ENCODE results near the gene TMEM225B.
"Not testable (repeated sequence)": the region's sequence is repeated elsewhere in the genome, so short reads cannot be mapped to it uniquely, and the experiment has no call there.

TMEM225B gene

GRCh38 chr7:99597762-99598501 lies at the start of gene TMEM225B:
Gene TMEM225B (plus strand): TSS chr7:99598267. CDS start chr7:99604389, 6,122 bp downstream.
- no peaks in the 10 kb centered on the region for H3K36me3 ChIP-seq (ENCODE audit: control insufficient read depth in 1 of 2, insufficient read depth in 2 of 2, low read length in 2 of 2)
- no peaks in the 10 kb centered on the region for H3K4me1 ChIP-seq (ENCODE audit: control insufficient read depth in 1 of 2, insufficient read depth in 2 of 2, low read length in 2 of 2)
- H3K27ac ChIP-seq (ENCODE audit: low read length): no peak within 1 kb of the TSS
- H3K9me3 ChIP-seq (ENCODE audit: control insufficient read depth in 1 of 2, low read length in 2 of 2): no peaks in the 10 kb centered on the region
- H3K4me3 ChIP-seq (ENCODE audit: low read depth in 1 of 2, low read length in 2 of 2): no peak within 1 kb of the TSS
- no peaks in the 10 kb centered on the region for H3K27me3 ChIP-seq (ENCODE audit: low read depth, low read length)

- H3K36me3 ChIP-seq (ENCODE audit: control insufficient read depth in 1 of 2, insufficient read depth in 2 of 2, low read length in 2 of 2): peaks cover 13 to 24% of the 10 kb centered on the region in 2 donors
- H3K9me3 ChIP-seq (ENCODE audit: control insufficient read depth in 1 of 2, low read length in 2 of 2); H3K4me1 ChIP-seq (ENCODE audit: control insufficient read depth in 1 of 2, insufficient read depth in 2 of 2, low read length in 2 of 2); H3K27me3 ChIP-seq (ENCODE audit: low read depth, low read length); H3K4me3 ChIP-seq (ENCODE audit: low read depth in 1 of 2, low read length in 2 of 2); H3K27ac ChIP-seq (ENCODE audit: low read length): not testable (repeated sequence)
Measured at GRCh38 chr7:99549545-99549944, 48.5 kb upstream of the TMEM225B start.

- Histone ChIP-seq H3K27ac (ENCODE audit: low read length) (peak overlapping the region; percentile 92), H3K4me3 (ENCODE audit: low read depth in 1 of 2, low read length in 2 of 2) (peak overlapping the region; percentile 80 to 97), H3K9me3 (ENCODE audit: control insufficient read depth in 1 of 2, low read length in 2 of 2) (peaks cover 0 to 5% of the 10 kb centered on the region in 2 donors), H3K4me1 (ENCODE audit: control insufficient read depth in 1 of 2, insufficient read depth in 2 of 2, low read length in 2 of 2) (peaks cover 0 to 9% of the 10 kb centered on the region in 2 donors), H3K27me3 (ENCODE audit: low read depth, low read length) (no peaks in the 10 kb centered on the region), H3K36me3 (ENCODE audit: control insufficient read depth in 1 of 2, insufficient read depth in 2 of 2, low read length in 2 of 2) (peaks cover 19 to 31% of the 10 kb centered on the region in 2 donors)
Measured at GRCh38 chr7:99551334-99551733, 46.7 kb upstream of the TMEM225B start.

GRCh38 chr7:99551767-99552463 lies 46.2 kb upstream of the TMEM225B start, which contains the start of gene FAM200A:
Gene FAM200A (minus strand): TSS chr7:99552114. CDS start chr7:99548407, 3,707 bp downstream.
- Histone ChIP-seq H3K4me1 (ENCODE audit: control insufficient read depth in 1 of 2, insufficient read depth in 2 of 2, low read length in 2 of 2) (peaks cover 0 to 15% of the 10 kb centered on the region in 2 donors), H3K4me3 (ENCODE audit: low read depth in 1 of 2, low read length in 2 of 2) (peak within 1 kb of the TSS; percentile 80 to 97), H3K27me3 (ENCODE audit: low read depth, low read length) (no peaks in the 10 kb centered on the region), H3K27ac (ENCODE audit: low read length) (peak within 1 kb of the TSS; percentile 92), H3K9me3 (ENCODE audit: control insufficient read depth in 1 of 2, low read length in 2 of 2) (peaks cover 0 to 5% of the 10 kb centered on the region in 2 donors), H3K36me3 (ENCODE audit: control insufficient read depth in 1 of 2, insufficient read depth in 2 of 2, low read length in 2 of 2) (peaks cover 19 to 25% of the 10 kb centered on the region in 2 donors)

GRCh38 chr7:99553039-99553438 lies 45.0 kb upstream of the TMEM225B start:
- no peak overlapping the region for H3K4me3 ChIP-seq (ENCODE audit: low read depth in 1 of 2, low read length in 2 of 2)
- H3K4me1 ChIP-seq (ENCODE audit: control insufficient read depth in 1 of 2, insufficient read depth in 2 of 2, low read length in 2 of 2): peaks cover 0 to 22% of the 10 kb centered on the region in 2 donors
- no peaks in the 10 kb centered on the region for H3K9me3 ChIP-seq (ENCODE audit: control insufficient read depth in 1 of 2, low read length in 2 of 2)
- peaks cover 13 to 14% of the 10 kb centered on the region in 2 donors for H3K36me3 ChIP-seq (ENCODE audit: control insufficient read depth in 1 of 2, insufficient read depth in 2 of 2, low read length in 2 of 2)
- no peaks in the 10 kb centered on the region for H3K27me3 ChIP-seq (ENCODE audit: low read depth, low read length)
- no peak overlapping the region for H3K27ac ChIP-seq (ENCODE audit: low read length)

- no peak overlapping the region for H3K4me3 ChIP-seq (ENCODE audit: low read depth in 1 of 2, low read length in 2 of 2)
- peaks cover 0 to 27% of the 10 kb centered on the region in 2 donors for H3K4me1 ChIP-seq (ENCODE audit: control insufficient read depth in 1 of 2, insufficient read depth in 2 of 2, low read length in 2 of 2)
- no peaks in the 10 kb centered on the region for H3K27me3 ChIP-seq (ENCODE audit: low read depth, low read length)
- H3K36me3 ChIP-seq (ENCODE audit: control insufficient read depth in 1 of 2, insufficient read depth in 2 of 2, low read length in 2 of 2): peaks cover 10 to 17% of the 10 kb centered on the region in 2 donors
- H3K9me3 ChIP-seq (ENCODE audit: control insufficient read depth in 1 of 2, low read length in 2 of 2): no peaks in the 10 kb centered on the region
- no peak overlapping the region for H3K27ac ChIP-seq (ENCODE audit: low read length)
Measured at GRCh38 chr7:99554939-99555338, 43.1 kb upstream of the TMEM225B start.

- Histone ChIP-seq H3K27me3 (ENCODE audit: low read depth, low read length) (no peaks in the 10 kb centered on the region), H3K36me3 (ENCODE audit: control insufficient read depth in 1 of 2, insufficient read depth in 2 of 2, low read length in 2 of 2) (peaks cover 30 to 36% of the 10 kb centered on the region in 2 donors), H3K4me1 (ENCODE audit: control insufficient read depth in 1 of 2, insufficient read depth in 2 of 2, low read length in 2 of 2) (peaks cover 0 to 27% of the 10 kb centered on the region in 2 donors), H3K4me3 (ENCODE audit: low read depth in 1 of 2, low read length in 2 of 2) (peak overlapping the region; percentile 90 to 93), H3K9me3 (ENCODE audit: control insufficient read depth in 1 of 2, low read length in 2 of 2) (no peaks in the 10 kb centered on the region), H3K27ac (ENCODE audit: low read length) (peak overlapping the region; percentile 99)
Measured at GRCh38 chr7:99557196-99557607, 40.9 kb upstream of the TMEM225B start.

- Histone ChIP-seq H3K4me1 (ENCODE audit: control insufficient read depth in 1 of 2, insufficient read depth in 2 of 2, low read length in 2 of 2) (peaks cover 0 to 27% of the 10 kb centered on the region in 2 donors), H3K36me3 (ENCODE audit: control insufficient read depth in 1 of 2, insufficient read depth in 2 of 2, low read length in 2 of 2) (peaks cover 37 to 43% of the 10 kb centered on the region in 2 donors), H3K27me3 (ENCODE audit: low read depth, low read length) (no peaks in the 10 kb centered on the region), H3K9me3 (ENCODE audit: control insufficient read depth in 1 of 2, low read length in 2 of 2) (no peaks in the 10 kb centered on the region), H3K27ac (ENCODE audit: low read length) (peak overlapping the region; percentile 99), H3K4me3 (ENCODE audit: low read depth in 1 of 2, low read length in 2 of 2) (peak overlapping the region; percentile 90 to 93)
Measured at GRCh38 chr7:99557940-99558305, 40.1 kb upstream of the TMEM225B start.

GRCh38 chr7:99558306-99559174 lies 39.5 kb upstream of the TMEM225B start, which contains the start of gene ZNF655:
Gene ZNF655 (plus strand): TSS chr7:99558642. CDS start chr7:99560560, 1,918 bp downstream.
- peaks cover 0 to 27% of the 10 kb centered on the region in 2 donors for H3K4me1 ChIP-seq (ENCODE audit: control insufficient read depth in 1 of 2, insufficient read depth in 2 of 2, low read length in 2 of 2)
- H3K36me3 ChIP-seq (ENCODE audit: control insufficient read depth in 1 of 2, insufficient read depth in 2 of 2, low read length in 2 of 2): peaks cover 40 to 47% of the 10 kb centered on the region in 2 donors
- H3K27me3 ChIP-seq (ENCODE audit: low read depth, low read length): no peaks in the 10 kb centered on the region
- peak within 1 kb of the TSS; percentile 99 for H3K27ac ChIP-seq (ENCODE audit: low read length)
- H3K9me3 ChIP-seq (ENCODE audit: control insufficient read depth in 1 of 2, low read length in 2 of 2): no peaks in the 10 kb centered on the region
- H3K4me3 ChIP-seq (ENCODE audit: low read depth in 1 of 2, low read length in 2 of 2): peak within 1 kb of the TSS; percentile 90 to 93

- peak overlapping the region; percentile 99 for H3K27ac ChIP-seq (ENCODE audit: low read length)
- H3K36me3 ChIP-seq (ENCODE audit: control insufficient read depth in 1 of 2, insufficient read depth in 2 of 2, low read length in 2 of 2): peaks cover 44 to 55% of the 10 kb centered on the region in 2 donors
- peak overlapping the region; percentile 90 to 93 for H3K4me3 ChIP-seq (ENCODE audit: low read depth in 1 of 2, low read length in 2 of 2)
- no peaks in the 10 kb centered on the region for H3K27me3 ChIP-seq (ENCODE audit: low read depth, low read length)
- H3K4me1 ChIP-seq (ENCODE audit: control insufficient read depth in 1 of 2, insufficient read depth in 2 of 2, low read length in 2 of 2): peaks cover 0 to 27% of the 10 kb centered on the region in 2 donors
- H3K9me3 ChIP-seq (ENCODE audit: control insufficient read depth in 1 of 2, low read length in 2 of 2): no peaks in the 10 kb centered on the region
Measured at GRCh38 chr7:99559175-99559915, 38.7 kb upstream of the TMEM225B start.

Measured in muscle layer of duodenum (tissue), 2 donors.